PC-9 (cell line): ENCODE results near the gene TENM4.

Experiments used
- EZH2 ChIP-seq: fragments of 200-600 bp; sonication (generic); IDR thresholded peaks from 2 replicates; pipeline ENCODE4 v1.8.0; 2017; ENCODE audit warnings: antibody characterized with exemption, low read depth
- TF ChIP-seq, protein P1 (sequence below): fragments of 200-600 bp; sonication (generic); conservative IDR thresholded peaks from 2 replicates; pipeline ENCODE4 v1.6.1; 2017; ENCODE audit warnings: mixed run types, antibody characterized with exemption, mild to moderate bottlenecking, moderate library complexity

DNA sequence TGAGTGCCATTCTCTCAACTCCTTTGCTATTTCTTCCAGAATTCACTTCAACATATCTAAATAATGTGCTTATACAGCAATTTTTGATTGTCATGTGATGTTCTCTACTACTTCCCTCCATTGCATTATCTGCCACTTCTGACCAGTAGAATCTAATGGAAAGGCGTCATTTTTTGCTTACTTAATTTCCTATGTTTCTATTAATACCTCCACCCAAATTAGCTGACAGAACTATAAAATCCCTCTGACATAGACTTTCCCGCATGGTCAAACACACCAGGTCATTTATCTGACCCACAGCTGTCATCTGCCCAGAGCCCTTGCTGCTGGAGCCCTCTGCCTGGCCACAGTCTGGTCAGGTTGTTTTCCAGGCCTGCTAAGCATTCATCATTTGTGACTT lies 607.6 kb downstream of the TENM4 start:
- TF ChIP-seq, protein P1, sequence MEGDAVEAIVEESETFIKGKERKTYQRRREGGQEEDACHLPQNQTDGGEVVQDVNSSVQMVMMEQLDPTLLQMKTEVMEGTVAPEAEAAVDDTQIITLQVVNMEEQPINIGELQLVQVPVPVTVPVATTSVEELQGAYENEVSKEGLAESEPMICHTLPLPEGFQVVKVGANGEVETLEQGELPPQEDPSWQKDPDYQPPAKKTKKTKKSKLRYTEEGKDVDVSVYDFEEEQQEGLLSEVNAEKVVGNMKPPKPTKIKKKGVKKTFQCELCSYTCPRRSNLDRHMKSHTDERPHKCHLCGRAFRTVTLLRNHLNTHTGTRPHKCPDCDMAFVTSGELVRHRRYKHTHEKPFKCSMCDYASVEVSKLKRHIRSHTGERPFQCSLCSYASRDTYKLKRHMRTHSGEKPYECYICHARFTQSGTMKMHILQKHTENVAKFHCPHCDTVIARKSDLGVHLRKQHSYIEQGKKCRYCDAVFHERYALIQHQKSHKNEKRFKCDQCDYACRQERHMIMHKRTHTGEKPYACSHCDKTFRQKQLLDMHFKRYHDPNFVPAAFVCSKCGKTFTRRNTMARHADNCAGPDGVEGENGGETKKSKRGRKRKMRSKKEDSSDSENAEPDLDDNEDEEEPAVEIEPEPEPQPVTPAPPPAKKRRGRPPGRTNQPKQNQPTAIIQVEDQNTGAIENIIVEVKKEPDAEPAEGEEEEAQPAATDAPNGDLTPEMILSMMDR = no peak
- no peak for TF ChIP-seq EZH2
